HL-60 (cell line): ENCODE results near the gene WWOX.

Source experiments
- DNase-seq, 2 experiments: peaks; one replicate each; pipeline ENCODE4 v3.0.0-alpha.2; 2010 to 2020; ENCODE audit warnings: low read depth in 1 of 2, low spot score in 1 of 2
- H3K27ac ChIP-seq: fragments of 250-450 bp; sonication (Bioruptor Pico); replicated peaks from 2 replicates; pipeline ENCODE4 v1.5.1; 2020; ENCODE audit warnings: mild to moderate bottlenecking, moderate library complexity
- H3K27me3 ChIP-seq: fragments of 250-450 bp; sonication (Bioruptor Pico); 2 replicates; pipeline ENCODE4 v1.5.1; 2021; ENCODE audit warnings: mild to moderate bottlenecking, moderate library complexity; ENCODE audit not compliant: insufficient read depth, poor library complexity, severe bottlenecking
- H3K4me3 ChIP-seq: replicated peaks from 2 replicates; pipeline ENCODE4 v1.5.1; 2011; ENCODE audit warnings: mild to moderate bottlenecking, control low read depth, low read length; ENCODE audit not compliant: insufficient read depth
- CTCF ChIP-seq: IDR thresholded peaks from one replicate; pipeline ENCODE4 v1.5.1; 2011; ENCODE audit warnings: low read length, control low read depth, inconsistent platforms; ENCODE audit not compliant: insufficient read depth
- GABPA ChIP-seq: IDR thresholded peaks from 2 replicates; pipeline ENCODE4 v1.6.1; 2012; ENCODE audit warnings: low read depth
- POLR2AphosphoS5 ChIP-seq: IDR thresholded peaks from 2 replicates; pipeline ENCODE4 v1.6.1; 2012; ENCODE audit warnings: low read depth
- REST ChIP-seq: IDR thresholded peaks from 2 replicates; pipeline ENCODE4 v1.6.1; 2012; ENCODE audit warnings: low read depth; ENCODE audit not compliant: insufficient replicate concordance
- SPI1 ChIP-seq: IDR thresholded peaks from 2 replicates; pipeline ENCODE4 v1.6.1; 2012; ENCODE audit warnings: low read depth, mild to moderate bottlenecking, borderline replicate concordance

WWOX gene

GRCh38 chr16:78490847-78491246 is 391.4 kb downstream of the WWOX start:
- Histone ChIP-seq H3K27me3 (no peaks in the 10 kb centered on the region), H3K27ac (no peak overlapping the region)

GRCh38 chr16:78493573-78493972 is 394.1 kb downstream of the WWOX start:
- Histone ChIP-seq H3K27ac (no peak overlapping the region), H3K4me3 (no peak overlapping the region), H3K27me3 (no peaks in the 10 kb centered on the region)
- DNase-seq, result no peak
- no peak for TF ChIP-seq CTCF

More at GRCh38 chr16:78490847-78491246, 391.4 kb downstream of the WWOX start:
- TF ChIP-seq CTCF, result no peak
- no peak overlapping the region for H3K4me3 ChIP-seq
- DNase-seq, result no peak

GRCh38 chr16:78494105-78494504 is 394.7 kb downstream of the WWOX start:
- no peaks in the 10 kb centered on the region for H3K27me3 ChIP-seq
- H3K4me3 ChIP-seq, result no peak overlapping the region
- TF ChIP-seq REST, result no peak
- TF ChIP-seq POLR2AphosphoS5, result no peak
- no peak for TF ChIP-seq CTCF
- TF ChIP-seq SPI1, result no peak
- TF ChIP-seq GABPA, result no peak
- DNase-seq, result no peak
- H3K27ac ChIP-seq, result no peak overlapping the region

GRCh38 chr16:78494674-78495073 is 395.2 kb downstream of the WWOX start:
- no peak overlapping the region for H3K4me3 ChIP-seq

More at GRCh38 chr16:78494674-78495073, 395.2 kb downstream of the WWOX start:
- H3K27me3 ChIP-seq, result no peaks in the 10 kb centered on the region
- peak; percentile 15 to 51 for DNase-seq
- TF ChIP-seq SPI1 (no peak), REST (no peak), CTCF (no peak), GABPA (no peak), POLR2AphosphoS5 (no peak)
- no peak overlapping the region for H3K27ac ChIP-seq
